ENCODE data around the gene CSNK2B.

Gene CSNK2B

DNA sequence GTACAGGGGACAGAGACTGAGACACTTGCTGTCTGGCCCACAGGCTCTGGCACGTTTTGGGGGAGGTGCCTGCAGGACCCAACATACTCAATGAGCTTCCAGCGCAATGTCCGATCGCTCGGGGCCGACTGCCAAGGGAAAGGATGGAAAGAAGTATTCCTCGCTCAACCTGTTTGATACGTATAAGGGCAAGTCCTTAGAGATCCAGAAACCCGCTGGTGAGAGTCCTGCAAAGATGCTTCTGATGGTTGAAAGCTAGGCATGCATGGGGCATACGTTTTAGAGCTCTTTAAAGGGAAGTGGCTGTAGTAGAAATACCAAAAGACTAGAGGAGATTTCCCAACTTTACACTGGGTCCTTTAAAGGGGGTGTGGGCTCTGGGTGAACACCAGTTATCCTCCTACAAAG, 43.2 kb upstream of the CSNK2B start:
- no peak overlapping the region for H3K4me3 ChIP-seq (ENCODE audit: low read depth, low read length)
- TF ChIP-seq, protein P1, sequence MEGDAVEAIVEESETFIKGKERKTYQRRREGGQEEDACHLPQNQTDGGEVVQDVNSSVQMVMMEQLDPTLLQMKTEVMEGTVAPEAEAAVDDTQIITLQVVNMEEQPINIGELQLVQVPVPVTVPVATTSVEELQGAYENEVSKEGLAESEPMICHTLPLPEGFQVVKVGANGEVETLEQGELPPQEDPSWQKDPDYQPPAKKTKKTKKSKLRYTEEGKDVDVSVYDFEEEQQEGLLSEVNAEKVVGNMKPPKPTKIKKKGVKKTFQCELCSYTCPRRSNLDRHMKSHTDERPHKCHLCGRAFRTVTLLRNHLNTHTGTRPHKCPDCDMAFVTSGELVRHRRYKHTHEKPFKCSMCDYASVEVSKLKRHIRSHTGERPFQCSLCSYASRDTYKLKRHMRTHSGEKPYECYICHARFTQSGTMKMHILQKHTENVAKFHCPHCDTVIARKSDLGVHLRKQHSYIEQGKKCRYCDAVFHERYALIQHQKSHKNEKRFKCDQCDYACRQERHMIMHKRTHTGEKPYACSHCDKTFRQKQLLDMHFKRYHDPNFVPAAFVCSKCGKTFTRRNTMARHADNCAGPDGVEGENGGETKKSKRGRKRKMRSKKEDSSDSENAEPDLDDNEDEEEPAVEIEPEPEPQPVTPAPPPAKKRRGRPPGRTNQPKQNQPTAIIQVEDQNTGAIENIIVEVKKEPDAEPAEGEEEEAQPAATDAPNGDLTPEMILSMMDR (IDR thresholded peaks at IDR 0.05; ENCODE audit: insufficient read depth, low read depth, low read length, missing control alignments), result no peak
- DNase-seq (ENCODE audit: low read depth), result no peak

DNA sequence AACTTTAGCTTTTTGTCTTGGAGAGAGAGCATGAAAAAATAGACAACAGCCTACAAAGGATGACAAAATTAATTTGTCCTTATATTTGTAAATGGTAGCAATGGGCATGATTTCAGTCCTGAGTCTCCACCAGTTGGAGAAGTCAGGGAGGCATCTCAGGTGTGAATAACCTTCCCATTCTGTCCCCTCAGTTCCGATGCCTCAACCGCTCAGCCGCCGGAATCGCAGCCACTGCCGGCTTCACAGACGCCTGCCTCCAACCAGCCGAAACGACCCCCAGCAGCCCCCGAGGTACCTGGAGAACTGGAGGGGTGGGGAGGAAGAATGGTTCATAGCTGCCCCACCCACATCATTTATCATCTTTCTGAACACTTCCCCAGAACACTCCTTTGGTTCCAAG, 41.8 kb upstream of the CSNK2B start:
- H3K4me3 ChIP-seq (ENCODE audit: low read depth, low read length), result no peak overlapping the region
- TF ChIP-seq, protein P1 (IDR thresholded peaks at IDR 0.05; ENCODE audit: insufficient read depth, low read depth, low read length, missing control alignments), result no peak
- no peak for DNase-seq (ENCODE audit: low read depth)

DNA sequence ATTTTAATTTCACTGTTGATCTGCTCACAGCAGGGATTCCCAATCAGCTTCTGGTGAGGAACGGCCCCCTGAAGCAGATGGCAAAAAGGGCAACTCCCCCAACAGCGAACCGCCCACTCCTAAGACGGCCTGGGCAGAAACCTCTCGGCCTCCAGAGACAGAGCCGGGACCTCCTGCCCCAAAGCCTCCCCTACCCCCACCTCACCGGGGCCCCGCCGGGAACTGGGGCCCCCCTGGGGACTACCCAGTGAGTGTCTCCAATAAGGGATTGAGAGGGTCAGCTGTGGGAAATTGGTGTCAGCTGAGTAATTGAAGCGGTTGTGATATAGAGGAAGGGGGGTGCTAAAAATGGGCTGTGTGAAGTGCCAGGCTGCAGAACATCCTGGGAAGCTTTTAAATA, 38.9 kb upstream of the CSNK2B start:
- H3K4me3 ChIP-seq (ENCODE audit: low read depth, low read length), result no peak overlapping the region
- no peak for DNase-seq (ENCODE audit: low read depth)
- TF ChIP-seq, protein P1 (IDR thresholded peaks at IDR 0.05; ENCODE audit: insufficient read depth, low read depth, low read length, missing control alignments), result no peak

DNA sequence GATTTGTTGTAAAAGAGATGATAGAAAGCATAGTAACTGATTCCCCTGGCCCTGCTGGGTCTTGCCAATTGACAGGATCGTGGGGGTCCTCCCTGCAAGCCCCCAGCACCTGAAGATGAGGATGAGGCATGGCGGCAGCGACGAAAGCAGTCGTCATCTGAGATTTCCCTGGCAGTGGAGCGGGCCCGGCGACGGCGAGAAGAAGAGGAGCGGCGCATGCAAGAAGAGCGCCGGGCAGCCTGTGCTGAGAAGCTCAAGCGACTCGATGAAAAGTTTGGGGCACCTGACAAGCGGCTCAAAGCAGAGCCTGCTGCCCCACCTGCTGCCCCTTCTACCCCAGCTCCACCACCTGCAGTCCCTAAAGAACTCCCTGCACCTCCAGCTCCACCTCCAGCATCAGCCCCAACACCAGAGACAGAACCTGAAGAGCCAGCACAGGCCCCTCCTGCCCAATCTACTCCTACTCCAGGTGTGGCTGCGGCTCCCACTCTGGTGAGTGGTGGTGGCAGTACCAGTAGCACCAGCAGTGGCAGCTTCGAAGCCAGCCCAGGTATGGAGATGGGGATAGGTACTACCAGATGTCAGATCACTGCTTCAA, 38.1 kb upstream of the CSNK2B start:
- no peak for DNase-seq (ENCODE audit: low read depth)
- TF ChIP-seq, protein P1 (IDR thresholded peaks at IDR 0.05; ENCODE audit: insufficient read depth, low read depth, low read length, missing control alignments), result no peak
- H3K4me3 ChIP-seq (ENCODE audit: low read depth, low read length), result no peak overlapping the region

DNA sequence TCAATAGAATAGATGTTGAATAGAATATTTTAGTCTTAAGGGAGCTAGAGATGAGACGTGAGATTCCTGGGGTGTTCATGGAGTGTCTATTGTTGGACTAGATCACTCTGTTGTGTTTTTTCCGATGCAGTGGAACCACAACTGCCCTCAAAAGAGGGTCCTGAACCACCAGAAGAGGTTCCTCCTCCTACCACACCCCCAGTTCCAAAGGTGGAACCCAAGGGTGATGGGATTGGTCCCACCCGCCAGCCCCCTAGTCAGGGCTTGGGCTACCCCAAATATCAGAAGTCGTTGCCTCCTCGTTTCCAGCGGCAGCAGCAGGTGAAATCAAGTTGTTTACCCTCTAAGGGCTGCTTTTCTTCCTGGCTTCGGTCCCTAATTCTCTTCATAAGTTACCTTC, 36.9 kb upstream of the CSNK2B start:
- H3K4me3 ChIP-seq (ENCODE audit: low read depth, low read length), result no peak overlapping the region
- no peak for DNase-seq (ENCODE audit: low read depth)
- TF ChIP-seq, protein P1 (IDR thresholded peaks at IDR 0.05; ENCODE audit: insufficient read depth, low read depth, low read length, missing control alignments), result no peak

DNA sequence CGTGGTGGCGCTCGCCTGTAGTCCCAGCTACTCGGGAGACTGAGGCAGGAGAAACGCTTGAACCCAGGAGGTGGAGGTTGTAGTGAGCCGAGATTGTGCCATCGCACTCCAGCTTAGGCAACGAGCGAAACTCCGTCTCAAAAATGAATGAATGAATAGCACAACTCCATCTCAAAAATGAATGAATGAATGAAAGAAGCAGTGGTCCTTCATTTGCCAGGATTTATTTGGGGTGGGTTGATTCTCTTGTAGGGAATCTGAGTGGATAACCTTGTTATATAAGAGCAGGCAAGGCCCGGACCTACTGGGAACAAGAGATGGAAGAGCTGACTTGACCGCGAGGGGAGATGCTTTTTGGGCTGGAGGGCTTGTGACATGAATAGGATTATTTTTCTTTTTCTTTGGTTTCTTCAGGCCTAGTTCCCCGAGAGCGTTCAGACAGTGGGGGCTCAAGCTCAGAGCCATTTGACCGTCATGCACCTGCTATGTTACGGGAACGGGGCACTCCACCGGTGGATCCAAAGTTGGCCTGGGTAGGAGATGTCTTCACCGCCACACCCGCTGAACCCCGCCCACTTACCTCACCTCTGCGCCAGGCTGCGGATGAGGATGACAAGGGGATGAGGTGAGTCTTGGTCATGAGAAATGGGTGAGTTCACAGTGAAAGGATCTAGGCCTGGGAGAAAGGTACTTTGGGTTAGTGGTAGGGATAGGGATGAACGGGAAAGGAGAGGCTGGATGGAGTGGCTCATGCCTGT, 35.5 kb upstream of the CSNK2B start:
- TF ChIP-seq, protein P1 (IDR thresholded peaks at IDR 0.05; ENCODE audit: insufficient read depth, low read depth, low read length, missing control alignments), result no peak
- DNase-seq (ENCODE audit: low read depth), result no peak
- no peak overlapping the region for H3K4me3 ChIP-seq (ENCODE audit: low read depth, low read length)

Measured in GM12865 (cell line).